ENCODE results near the gene CCT5.

DNA sequence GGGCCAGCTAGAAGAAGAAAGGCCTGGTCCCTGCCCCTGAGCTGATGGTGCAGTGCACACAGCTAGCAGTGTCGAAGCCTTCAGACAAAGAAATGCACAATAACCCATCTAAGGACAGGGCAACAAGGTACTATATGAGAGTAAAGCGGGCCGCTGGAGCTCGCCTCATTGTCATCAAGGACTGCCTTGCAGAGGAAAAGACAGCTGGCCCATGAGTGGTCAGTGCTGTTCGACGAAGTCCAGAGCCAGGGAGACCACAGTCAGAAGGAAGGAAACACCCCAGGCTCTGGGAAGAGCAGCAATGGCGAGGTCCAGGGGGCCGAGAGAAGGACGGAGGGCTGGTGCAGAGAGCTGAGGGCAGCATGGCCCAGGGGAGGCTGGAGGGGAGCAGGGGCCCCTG is 17.7 kb upstream of the CCT5 start:
- TF ChIP-seq POLR2AphosphoS5 (IDR thresholded peaks at IDR 0.05): no peak
- TF ChIP-seq, protein P1, sequence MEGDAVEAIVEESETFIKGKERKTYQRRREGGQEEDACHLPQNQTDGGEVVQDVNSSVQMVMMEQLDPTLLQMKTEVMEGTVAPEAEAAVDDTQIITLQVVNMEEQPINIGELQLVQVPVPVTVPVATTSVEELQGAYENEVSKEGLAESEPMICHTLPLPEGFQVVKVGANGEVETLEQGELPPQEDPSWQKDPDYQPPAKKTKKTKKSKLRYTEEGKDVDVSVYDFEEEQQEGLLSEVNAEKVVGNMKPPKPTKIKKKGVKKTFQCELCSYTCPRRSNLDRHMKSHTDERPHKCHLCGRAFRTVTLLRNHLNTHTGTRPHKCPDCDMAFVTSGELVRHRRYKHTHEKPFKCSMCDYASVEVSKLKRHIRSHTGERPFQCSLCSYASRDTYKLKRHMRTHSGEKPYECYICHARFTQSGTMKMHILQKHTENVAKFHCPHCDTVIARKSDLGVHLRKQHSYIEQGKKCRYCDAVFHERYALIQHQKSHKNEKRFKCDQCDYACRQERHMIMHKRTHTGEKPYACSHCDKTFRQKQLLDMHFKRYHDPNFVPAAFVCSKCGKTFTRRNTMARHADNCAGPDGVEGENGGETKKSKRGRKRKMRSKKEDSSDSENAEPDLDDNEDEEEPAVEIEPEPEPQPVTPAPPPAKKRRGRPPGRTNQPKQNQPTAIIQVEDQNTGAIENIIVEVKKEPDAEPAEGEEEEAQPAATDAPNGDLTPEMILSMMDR (IDR thresholded peaks at IDR 0.05): no peak

Data from esophagus muscularis mucosa (tissue), 3 donors.